Daoy (cell line): ENCODE results near the gene AMDHD2. TPM values are rescaled to one million over a fixed set of nuclear protein-coding genes. Genes with fewer than 3 reads are reported as not detected.

Experiments used
- DNase-seq: peaks from one replicate; pipeline ENCODE4 v3.0.0-alpha.2; 2015; ENCODE audit warnings: low read depth
- total RNA-seq: library from RNA; depleted of rRNA; stranded (reverse); fragments of >200 nt; shearing (Covaris generic); gene quantifications from 2 replicates; pipeline ENCODE4 v1.2.3, GENCODE V29; 2014

AMDHD2 gene
- total RNA-seq, 1 experiment from 2014 or later = 11.7 TPM

GRCh38 chr16:2482708-2483534 lies 37.2 kb upstream of the AMDHD2 start:
- DNase-seq = peak; percentile 65

DNA sequence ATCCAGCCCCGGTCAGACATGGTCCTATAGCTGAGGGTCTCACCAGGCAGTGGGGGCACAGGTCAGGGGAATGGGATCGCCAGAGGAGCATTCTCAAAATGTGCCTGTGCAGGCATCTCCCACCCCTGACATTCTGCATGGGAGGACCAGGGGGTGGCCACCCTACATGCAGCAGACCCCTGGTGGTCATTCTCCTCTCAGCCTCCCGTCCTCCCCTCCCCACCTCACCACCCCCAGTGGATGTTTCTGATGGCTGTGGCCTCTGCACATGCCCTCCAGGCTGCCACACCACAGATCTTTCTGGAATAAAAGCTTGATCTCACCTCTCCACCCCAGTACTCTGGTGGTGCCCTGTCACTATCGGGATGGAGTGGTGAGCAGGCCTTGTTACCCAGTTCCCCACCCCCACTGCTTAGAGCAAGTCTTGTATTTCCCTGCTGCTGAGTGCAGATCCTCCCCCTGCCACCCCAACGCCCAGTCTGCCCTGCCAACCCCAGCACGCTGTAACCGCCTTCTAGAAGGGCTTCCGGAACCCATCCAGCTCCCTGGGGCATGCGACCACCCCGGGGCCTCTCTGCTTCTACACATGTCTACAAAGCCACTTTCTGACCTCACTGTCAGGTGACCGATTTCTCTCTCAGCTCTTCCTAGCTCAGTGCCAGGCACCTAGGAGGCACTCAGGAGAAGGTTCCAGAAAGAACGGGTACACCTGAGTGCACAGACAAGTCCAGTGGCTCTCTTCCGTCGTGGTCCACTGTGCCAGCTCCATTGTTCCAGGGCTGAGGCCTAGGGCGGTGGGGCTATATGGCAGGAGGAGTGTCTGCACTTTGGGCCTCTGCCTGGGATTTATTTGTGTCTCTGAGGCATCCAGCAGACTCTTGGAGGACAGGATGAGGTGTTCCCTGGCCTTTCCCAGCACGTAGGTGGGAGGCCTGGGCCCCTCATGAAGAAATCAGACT lies 36.0 kb upstream of the AMDHD2 start:
- no peak for DNase-seq

GRCh38 chr16:2484898-2485508 lies 35.2 kb upstream of the AMDHD2 start:
- no peak for DNase-seq

DNA sequence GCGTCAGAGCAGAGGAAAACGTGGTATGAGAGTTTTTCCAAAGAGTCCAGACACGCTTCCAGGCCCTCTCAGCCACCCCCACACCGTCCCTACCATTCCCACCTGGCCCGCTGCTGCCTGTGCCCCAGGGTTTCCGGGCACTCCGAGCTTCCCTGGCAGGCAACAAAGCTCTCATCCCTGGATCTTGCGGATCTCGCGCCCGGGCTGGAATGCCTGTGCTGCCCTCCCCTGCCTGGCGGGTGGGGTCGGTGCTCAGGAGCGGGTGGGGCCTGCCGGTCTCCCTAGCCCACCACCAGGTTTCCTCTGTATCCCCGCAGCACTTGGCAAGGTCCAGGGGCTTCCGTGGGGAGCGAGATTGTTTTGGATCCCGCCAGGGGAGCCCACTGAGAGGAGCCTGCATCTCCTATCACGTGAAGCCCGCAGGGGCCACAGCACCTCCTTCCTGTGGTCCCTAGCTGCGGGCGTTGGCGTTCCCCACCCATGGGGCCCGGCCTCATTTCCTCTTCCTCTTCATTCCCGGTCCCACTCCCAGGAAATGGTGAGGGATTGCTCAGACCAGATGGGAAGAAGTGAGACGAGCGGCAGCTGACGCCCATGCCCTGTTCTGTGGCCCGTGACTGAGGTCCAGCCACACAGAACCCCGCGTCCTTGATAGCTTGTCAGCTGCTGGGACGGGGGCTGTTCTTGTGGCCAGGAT lies 34.2 kb upstream of the AMDHD2 start:
- DNase-seq = no peak

- DNase-seq = no peak
These were observed 33.3 kb upstream of the AMDHD2 start for GRCh38 chr16:2486645-2487516.

GRCh38 chr16:2487517-2487842 lies 32.7 kb upstream of the AMDHD2 start:
- no peak for DNase-seq

DNA sequence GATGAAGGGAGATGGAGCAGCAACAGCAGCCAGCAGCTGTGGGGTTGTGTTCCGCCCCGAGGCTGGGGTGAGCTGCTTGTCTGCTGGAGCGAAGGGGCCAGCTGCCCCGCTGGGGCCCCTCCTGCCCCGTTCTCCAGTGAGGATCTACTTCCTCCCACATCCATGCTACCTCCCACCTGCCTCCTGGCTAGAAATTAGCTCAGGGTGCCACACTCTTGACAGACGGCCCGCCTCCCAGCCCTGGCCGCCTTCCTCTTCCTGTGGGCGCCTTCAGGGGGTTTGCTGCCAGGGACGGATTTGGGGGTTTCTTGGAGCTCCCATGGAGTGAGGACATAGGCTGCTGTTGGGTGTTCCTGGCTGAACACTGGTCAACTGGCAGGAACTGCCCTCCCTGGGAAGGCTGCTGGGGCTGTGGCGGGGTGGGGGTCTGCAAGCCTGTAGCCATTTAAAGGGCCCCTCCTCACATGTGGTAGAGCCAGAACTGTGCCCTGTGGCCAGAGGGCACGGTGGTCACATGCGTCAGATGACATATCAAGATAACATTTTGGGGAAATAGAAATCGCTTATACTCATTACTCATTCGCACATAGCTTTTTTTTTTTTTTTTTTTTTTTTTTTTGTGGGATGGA lies 32.2 kb upstream of the AMDHD2 start:
- no peak for DNase-seq

DNA sequence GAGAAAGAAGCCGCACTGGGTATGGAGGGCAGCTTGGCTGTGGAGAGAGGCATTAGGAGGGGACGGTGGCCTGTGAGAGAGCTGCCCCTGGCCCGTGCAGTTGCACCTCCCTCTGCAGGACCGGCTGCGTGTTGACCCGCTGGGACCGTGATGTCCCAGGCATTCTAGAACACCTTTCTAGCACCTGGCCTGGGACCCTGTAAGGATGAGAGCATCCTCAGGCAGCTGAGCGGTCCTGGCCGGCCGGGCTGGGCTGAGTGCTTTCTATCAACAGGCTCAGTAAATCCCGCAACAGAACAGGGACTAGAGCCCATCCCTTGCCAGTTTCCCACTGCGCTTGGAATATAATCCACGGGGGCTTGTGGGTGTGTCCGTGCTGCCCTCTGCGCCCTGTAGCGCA lies 30.6 kb upstream of the AMDHD2 start:
- DNase-seq = no peak

GRCh38 chr16:2490190-2491105 lies 29.7 kb upstream of the AMDHD2 start:
- DNase-seq = no peak

GRCh38 chr16:2492292-2492691 lies 27.9 kb upstream of the AMDHD2 start:
- DNase-seq = no peak

- no peak for DNase-seq
These were observed 26.6 kb upstream of the AMDHD2 start for GRCh38 chr16:2493605-2494004.

GRCh38 chr16:2494616-2495015 lies 25.6 kb upstream of the AMDHD2 start:
- DNase-seq = no peak

DNA sequence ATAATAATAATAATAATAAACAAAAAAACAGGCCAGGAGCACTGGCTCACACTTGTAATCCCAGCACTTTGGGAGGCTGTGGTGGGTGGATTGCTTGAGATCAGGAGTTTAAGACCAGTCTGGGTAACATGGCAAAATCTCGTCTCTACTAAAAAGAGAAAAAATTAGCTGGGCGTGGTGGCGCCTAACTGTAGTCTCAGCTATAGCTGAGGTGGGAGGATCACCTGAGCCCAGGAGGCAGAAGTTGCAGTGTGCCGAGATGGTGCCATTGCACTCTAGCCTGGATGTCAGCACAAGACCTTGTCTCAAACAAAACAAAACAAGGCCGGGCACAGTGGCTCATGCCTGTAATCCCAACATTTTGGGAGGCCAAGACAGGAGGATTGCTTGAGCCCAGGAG lies 25.1 kb upstream of the AMDHD2 start:
- no peak for DNase-seq

DNA sequence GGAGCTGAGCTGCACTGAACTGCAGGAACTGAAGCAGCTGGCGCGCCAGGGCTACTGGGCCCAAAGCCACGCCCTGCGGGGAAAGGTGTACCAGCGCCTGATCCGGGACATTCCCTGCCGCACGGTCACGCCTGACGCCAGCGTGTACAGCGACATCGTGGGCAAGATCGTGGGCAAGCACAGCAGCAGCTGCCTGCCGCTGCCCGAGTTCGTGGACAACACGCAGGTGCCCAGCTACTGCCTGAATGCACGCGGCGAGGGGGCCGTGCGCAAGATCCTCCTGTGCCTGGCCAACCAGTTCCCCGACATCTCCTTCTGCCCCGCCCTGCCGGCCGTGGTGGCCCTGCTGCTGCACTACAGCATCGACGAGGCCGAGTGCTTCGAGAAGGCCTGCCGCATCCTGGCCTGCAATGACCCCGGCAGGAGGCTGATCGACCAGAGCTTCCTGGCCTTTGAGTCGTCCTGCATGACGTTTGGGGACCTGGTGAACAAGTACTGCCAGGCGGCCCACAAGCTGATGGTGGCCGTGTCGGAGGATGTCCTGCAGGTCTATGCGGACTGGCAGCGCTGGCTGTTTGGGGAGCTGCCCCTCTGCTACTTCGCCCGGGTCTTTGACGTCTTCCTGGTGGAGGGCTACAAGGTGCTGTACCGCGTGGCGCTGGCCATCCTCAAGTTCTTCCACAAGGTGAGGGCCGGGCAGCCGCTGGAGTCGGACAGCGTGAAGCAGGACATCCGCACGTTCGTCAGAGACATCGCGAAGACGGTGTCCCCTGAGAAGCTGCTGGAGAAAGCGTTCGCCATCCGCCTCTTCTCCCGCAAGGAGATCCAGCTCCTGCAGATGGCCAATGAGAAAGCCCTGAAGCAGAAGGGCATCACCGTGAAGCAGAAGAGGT lies 23.7 kb upstream of the AMDHD2 start:
- DNase-seq = no peak

DNA sequence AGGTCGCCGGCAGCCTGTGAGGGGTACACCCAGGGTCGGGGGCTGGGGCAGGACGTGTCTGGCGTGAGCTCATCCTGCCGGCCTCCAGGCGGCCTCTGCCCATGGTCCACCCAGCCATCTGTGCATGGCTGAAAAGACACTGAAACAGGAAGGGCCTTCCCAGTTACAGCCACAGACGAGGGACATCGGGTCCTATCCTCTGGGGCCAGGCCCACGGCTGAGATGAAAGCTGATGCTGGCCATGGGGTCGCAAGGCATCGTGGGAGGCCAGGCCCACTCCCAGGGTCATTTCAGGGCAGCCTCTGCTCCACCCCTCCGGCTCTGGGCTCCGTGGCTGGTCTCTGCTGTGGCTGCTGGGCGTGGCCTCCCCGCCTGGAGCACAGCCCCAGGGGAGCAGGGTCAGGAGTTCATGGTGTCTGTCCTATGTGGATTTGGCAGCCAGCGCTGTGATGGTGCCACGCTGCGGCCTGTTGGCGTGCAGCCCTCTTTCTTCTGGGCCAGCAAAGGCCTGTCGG lies 23.0 kb upstream of the AMDHD2 start:
- DNase-seq = peak; percentile 51

GRCh38 chr16:2497695-2498484 lies 22.3 kb upstream of the AMDHD2 start:
- DNase-seq = no peak
